IPS-15b (cell line): Measurements from ENCODE around the gene RNF141.

Experiments used
- H3K27me3 ChIP-seq: one replicate; pipeline ENCODE4 v1.6.1; 2013; ENCODE audit warnings: low read length; ENCODE audit not compliant: control insufficient read depth, insufficient read depth
- H3K36me3 ChIP-seq: one replicate; pipeline ENCODE4 v1.6.1; 2013; ENCODE audit warnings: low read length; ENCODE audit not compliant: control insufficient read depth, insufficient read depth
- H3K4me1 ChIP-seq: one replicate; pipeline ENCODE4 v1.6.1; 2013; ENCODE audit warnings: mild to moderate bottlenecking, low read length; ENCODE audit not compliant: control insufficient read depth, insufficient read depth
- H3K4me3 ChIP-seq: one replicate; pipeline ENCODE4 v1.5.1; 2013; ENCODE audit warnings: low read depth, low read length
- H3K9ac ChIP-seq: one replicate; pipeline ENCODE4 v1.6.1; 2013; ENCODE audit warnings: low read depth, mild to moderate bottlenecking, low read length
- H3K9me3 ChIP-seq: one replicate; pipeline ENCODE4 v1.6.1; 2013; ENCODE audit warnings: mild to moderate bottlenecking, low read length; ENCODE audit not compliant: control insufficient read depth, insufficient read depth

Gene RNF141

GRCh38 chr11:10473371-10473770 is 67.6 kb downstream of the RNF141 start:
- H3K9ac ChIP-seq: no peak overlapping the region

GRCh38 chr11:10462746-10463300 is 78.2 kb downstream of the RNF141 start:
- H3K9ac ChIP-seq: no peak overlapping the region
- no peaks in the 10 kb centered on the region for H3K9me3 ChIP-seq
- peaks cover 6% of the 10 kb centered on the region for H3K4me1 ChIP-seq
- H3K4me3 ChIP-seq: no peak overlapping the region
- H3K36me3 ChIP-seq: no peaks in the 10 kb centered on the region
- no peaks in the 10 kb centered on the region for H3K27me3 ChIP-seq

More at GRCh38 chr11:10473371-10473770, 67.6 kb downstream of the RNF141 start:
- Histone ChIP-seq H3K4me3 (no peak overlapping the region), H3K36me3 (no peaks in the 10 kb centered on the region), H3K4me1 (no peaks in the 10 kb centered on the region), H3K27me3 (no peaks in the 10 kb centered on the region), H3K9me3 (no peaks in the 10 kb centered on the region)
